SU-DHL-6 (cell line): ENCODE measurements around the gene CNTNAP1.
"Not testable (repeated sequence)": the region's sequence is repeated elsewhere in the genome, so short reads cannot be mapped to it uniquely, and the experiment has no call there.

ENCODE experiments used
- H2AFZ ChIP-seq: fragments of 200-600 bp; sonication (generic); 2 replicates; pipeline ENCODE4 v1.6.1; 2014; ENCODE audit warnings: low read depth, mild to moderate bottlenecking, moderate library complexity, mixed read lengths, antibody characterized with exemption, low read length; ENCODE audit not compliant: severe bottlenecking
- H3F3A ChIP-seq: fragments of 200-600 bp; shearing (Covaris generic); 2 replicates; pipeline ENCODE4 v1.6.0; 2016; ENCODE audit warnings: antibody characterized with exemption, mild to moderate bottlenecking; ENCODE audit not compliant: insufficient read depth
- H3K27ac ChIP-seq: fragments of 200-600 bp; sonication (generic); 2 replicates; pipeline ENCODE4 v1.5.1; 2016; ENCODE audit warnings: low read depth, mild to moderate bottlenecking, low read length, moderate library complexity, mixed read lengths
- H3K27me3 ChIP-seq: fragments of 200-600 bp; sonication (generic), shearing (Covaris generic); 2 replicates; pipeline ENCODE4 v1.6.0; 2014; ENCODE audit warnings: mild to moderate bottlenecking, low read length
- H3K36me3 ChIP-seq: fragments of 200-600 bp; sonication (generic); 2 replicates; pipeline ENCODE4 v1.6.1; 2014; ENCODE audit warnings: mild to moderate bottlenecking, low read length, mixed read lengths
- H3K4me2 ChIP-seq: fragments of 300-600, 200-600 bp; shearing (Covaris generic), sonication (generic); 2 replicates; pipeline ENCODE4 v1.6.0; 2014; ENCODE audit warnings: low read length, low read depth, mild to moderate bottlenecking; ENCODE audit not compliant: poor library complexity, severe bottlenecking
- H3K4me3 ChIP-seq: fragments of 200-600 bp; sonication (generic); 2 replicates; pipeline ENCODE4 v1.5.1; 2014; ENCODE audit warnings: antibody characterized with exemption, low read length, mild to moderate bottlenecking, mixed read lengths; ENCODE audit not compliant: insufficient read depth, poor library complexity, severe bottlenecking
- H3K79me2 ChIP-seq: fragments of 200-600 bp; sonication (generic); 2 replicates; pipeline ENCODE4 v1.6.1; 2014; ENCODE audit warnings: mild to moderate bottlenecking, low read length, moderate library complexity; ENCODE audit not compliant: insufficient read depth
- H3K9ac ChIP-seq: fragments of 200-600 bp; sonication (generic); 2 replicates; pipeline ENCODE4 v1.7.0; 2014; ENCODE audit warnings: mild to moderate bottlenecking, low read length
- H3K9me2 ChIP-seq: fragments of 200-600 bp; sonication (generic); replicated peaks from 2 replicates; pipeline ENCODE4 v1.6.1; 2014; ENCODE audit warnings: low read length; ENCODE audit not compliant: insufficient read depth
- H3K9me3 ChIP-seq: fragments of 200-600 bp; sonication (generic); 2 replicates; pipeline ENCODE4 v1.6.1; 2014; ENCODE audit warnings: low read length, mixed read lengths; ENCODE audit not compliant: insufficient read depth
- H4K20me1 ChIP-seq: fragments of 200-600 bp; sonication (generic); 2 replicates; pipeline ENCODE4 v1.6.1; 2014; ENCODE audit warnings: low read depth, mild to moderate bottlenecking, antibody characterized with exemption, low read length, moderate library complexity, mixed read lengths
- CTCF ChIP-seq: fragments of 200-600 bp; sonication (generic); IDR thresholded peaks from one replicate; pipeline ENCODE4 v1.5.1; 2017; ENCODE audit warnings: antibody characterized with exemption, mild to moderate bottlenecking, low read length, moderate library complexity; ENCODE audit not compliant: insufficient read depth, poor library complexity, severe bottlenecking
- EZH2phosphoT487 ChIP-seq: fragments of 200-600 bp; sonication (generic), shearing (Covaris generic); conservative IDR thresholded peaks from 2 replicates; pipeline ENCODE4 v1.6.1; 2018; ENCODE audit warnings: mild to moderate bottlenecking, antibody characterized with exemption, low read length, moderate library complexity, mixed read lengths

Gene CNTNAP1

GRCh38 chr17:42725143-42725542, 42.8 kb downstream of the CNTNAP1 start:
- TF ChIP-seq EZH2phosphoT487 (no peak), CTCF (no peak)
- H3K9ac ChIP-seq = no peak overlapping the region
- no peaks in the 10 kb centered on the region for H3K9me3 ChIP-seq
- peaks cover 8% of the 10 kb centered on the region; the same call in 1 of the 2 replicates for H3K36me3 ChIP-seq
- H3F3A ChIP-seq = 0 out of 2 replicates have a peak, but pooled peaks cover 3% of the 10 kb centered on the region
- H2AFZ ChIP-seq = no peak overlapping the region
- H3K4me2 ChIP-seq = no peak overlapping the region
- no peaks in the 10 kb centered on the region for H3K27me3 ChIP-seq
- H3K9me2 ChIP-seq = no peaks in the 10 kb centered on the region
- H3K27ac ChIP-seq = no peak overlapping the region
- no peaks in the 10 kb centered on the region for H4K20me1 ChIP-seq
- H3K4me3 ChIP-seq = no peak overlapping the region
- no peaks in the 10 kb centered on the region for H3K79me2 ChIP-seq

DNA sequence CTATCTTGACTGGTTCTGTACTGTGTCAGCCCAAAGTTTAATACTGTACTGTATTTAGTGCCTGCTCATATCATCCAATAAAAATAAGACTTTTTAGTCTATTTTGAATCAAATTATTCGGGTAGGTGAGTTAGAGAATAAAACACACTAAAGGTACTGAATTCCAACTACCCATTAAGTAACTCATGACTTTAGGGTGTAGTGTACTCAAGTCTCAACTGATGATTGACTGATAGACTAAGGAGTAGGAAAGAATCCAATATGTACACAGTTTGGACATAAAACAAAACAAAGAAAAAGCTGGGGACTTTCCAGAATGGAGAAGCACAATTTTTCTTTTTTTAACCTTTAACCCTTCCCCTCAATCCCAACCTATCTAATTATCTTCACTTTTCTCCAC, 58.4 kb downstream of the CNTNAP1 start:
- Histone ChIP-seq H3K79me2 (peaks cover 21% of the 10 kb centered on the region), H3K4me2 (no peak overlapping the region), H3K27me3 (no peaks in the 10 kb centered on the region), H3K9ac (no peak overlapping the region), H3F3A (no peaks in the 10 kb centered on the region), H3K9me2 (no peaks in the 10 kb centered on the region), H4K20me1 (no peaks in the 10 kb centered on the region), H3K36me3 (no peaks in the 10 kb centered on the region), H3K27ac (no peak overlapping the region), H3K9me3 (no peaks in the 10 kb centered on the region), H2AFZ (no peak overlapping the region), H3K4me3 (no peak overlapping the region)
- TF ChIP-seq EZH2phosphoT487 (no peak), CTCF (no peak)

DNA sequence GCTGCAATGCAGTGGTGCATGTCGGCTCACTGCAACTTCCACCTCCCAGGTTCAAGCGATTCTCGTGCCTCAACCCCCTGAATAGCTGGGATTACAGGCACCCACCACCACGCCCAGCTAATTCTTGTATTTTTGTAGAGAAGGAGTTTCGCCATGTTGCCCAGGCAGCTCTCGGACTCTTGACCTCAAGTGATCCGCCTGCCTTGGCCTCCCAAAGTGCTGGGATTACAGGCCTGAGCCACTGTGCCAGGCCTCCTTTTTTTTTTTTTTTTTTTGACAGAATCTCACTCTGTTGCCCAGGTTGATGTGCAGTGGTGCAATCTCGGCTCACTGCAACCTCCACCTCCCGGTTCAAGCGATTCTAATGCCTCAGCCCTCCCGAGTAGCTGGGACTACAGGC, 60.6 kb downstream of the CNTNAP1 start:
- not testable (repeated sequence) for H3K4me3 ChIP-seq, H3F3A ChIP-seq, H4K20me1 ChIP-seq

DNA sequence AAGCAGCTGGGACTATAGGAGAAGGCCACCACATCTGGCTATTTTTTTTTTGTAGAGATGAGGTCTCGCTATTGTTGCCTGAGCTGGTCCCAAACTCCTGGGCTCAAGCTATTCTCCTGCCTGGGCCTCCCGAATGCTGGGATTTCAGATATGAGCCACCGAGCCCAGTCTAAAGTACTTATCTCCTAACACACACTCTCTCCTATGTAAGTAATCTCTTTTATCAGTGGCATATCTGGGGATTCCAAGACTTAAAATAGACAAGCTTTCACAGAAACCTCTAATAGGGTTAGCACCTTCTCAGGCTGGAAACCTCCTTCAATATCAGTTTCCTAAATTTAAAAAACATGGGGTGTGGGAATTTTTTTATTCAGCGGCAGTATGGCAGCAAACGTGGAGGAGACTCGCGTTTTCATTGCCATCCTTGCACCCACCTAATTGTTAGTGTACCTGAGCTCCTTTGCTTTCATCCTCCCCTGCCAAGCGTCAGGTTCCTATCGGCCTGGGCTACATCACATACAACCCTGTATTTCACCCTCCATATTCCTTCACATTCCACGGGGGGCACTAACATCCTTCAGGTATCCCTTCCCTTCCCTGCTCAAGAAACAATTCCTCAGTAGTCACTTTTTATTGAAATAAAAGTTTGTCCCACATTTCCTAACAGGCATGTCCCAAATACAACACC, 61.4 kb downstream of the CNTNAP1 start:
- no peak for TF ChIP-seq EZH2phosphoT487
- no peak for TF ChIP-seq CTCF
- Histone ChIP-seq H2AFZ (peak overlapping the region; percentile 83), H3K27me3 (no peaks in the 10 kb centered on the region), H3K9me3 (no peaks in the 10 kb centered on the region), H3K9me2 (no peaks in the 10 kb centered on the region), H3K79me2 (peaks cover 21% of the 10 kb centered on the region), H3F3A (no peaks in the 10 kb centered on the region), H3K4me2 (peak overlapping the region; percentile 97), H3K9ac (peak overlapping the region; percentile 69), H3K4me3 (peak overlapping the region; percentile 70), H4K20me1 (no peaks in the 10 kb centered on the region), H3K36me3 (no peaks in the 10 kb centered on the region), H3K27ac (peak overlapping the region; percentile 40)

More for the DNA sequence above, 60.6 kb downstream of the CNTNAP1 start:
- H3K27me3 ChIP-seq, H2AFZ ChIP-seq, H3K9me2 ChIP-seq, H3K36me3 ChIP-seq, H3K27ac ChIP-seq, H3K9me3 ChIP-seq, H3K4me2 ChIP-seq: not testable (repeated sequence)
- Histone ChIP-seq H3K79me2 (peaks cover 21% of the 10 kb centered on the region), H3K9ac (peak overlapping the region; percentile 69; the same call in 1 of the 2 replicates)
